ENCODE data around the gene EML1.

DNA sequence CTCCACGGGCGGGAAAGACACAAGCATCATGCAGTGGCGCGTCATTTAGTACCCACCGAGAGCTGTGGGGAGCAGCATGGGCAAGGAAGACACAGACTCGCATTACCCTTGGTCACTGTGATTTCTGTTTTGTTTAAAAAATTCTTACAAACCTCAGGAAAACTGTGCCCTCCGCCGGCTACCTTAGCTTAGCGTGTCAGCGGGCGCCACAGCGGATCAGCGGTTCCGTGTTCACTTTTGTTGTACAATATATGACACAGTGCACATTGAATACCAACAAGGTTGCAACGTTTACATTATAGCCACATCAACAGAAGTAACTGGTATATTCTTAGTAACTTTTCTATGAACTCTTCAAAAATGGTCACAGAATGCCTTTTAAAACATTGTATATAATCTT is 146.9 kb downstream of the EML1 start:
- TF ChIP-seq, protein P1, sequence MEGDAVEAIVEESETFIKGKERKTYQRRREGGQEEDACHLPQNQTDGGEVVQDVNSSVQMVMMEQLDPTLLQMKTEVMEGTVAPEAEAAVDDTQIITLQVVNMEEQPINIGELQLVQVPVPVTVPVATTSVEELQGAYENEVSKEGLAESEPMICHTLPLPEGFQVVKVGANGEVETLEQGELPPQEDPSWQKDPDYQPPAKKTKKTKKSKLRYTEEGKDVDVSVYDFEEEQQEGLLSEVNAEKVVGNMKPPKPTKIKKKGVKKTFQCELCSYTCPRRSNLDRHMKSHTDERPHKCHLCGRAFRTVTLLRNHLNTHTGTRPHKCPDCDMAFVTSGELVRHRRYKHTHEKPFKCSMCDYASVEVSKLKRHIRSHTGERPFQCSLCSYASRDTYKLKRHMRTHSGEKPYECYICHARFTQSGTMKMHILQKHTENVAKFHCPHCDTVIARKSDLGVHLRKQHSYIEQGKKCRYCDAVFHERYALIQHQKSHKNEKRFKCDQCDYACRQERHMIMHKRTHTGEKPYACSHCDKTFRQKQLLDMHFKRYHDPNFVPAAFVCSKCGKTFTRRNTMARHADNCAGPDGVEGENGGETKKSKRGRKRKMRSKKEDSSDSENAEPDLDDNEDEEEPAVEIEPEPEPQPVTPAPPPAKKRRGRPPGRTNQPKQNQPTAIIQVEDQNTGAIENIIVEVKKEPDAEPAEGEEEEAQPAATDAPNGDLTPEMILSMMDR (IDR thresholded peaks at IDR 0.05; ENCODE audit: insufficient read depth, low read length) = no peak
- TF ChIP-seq POLR2AphosphoS5 (IDR thresholded peaks at IDR 0.05; ENCODE audit: low read depth) (no peak), GABPA (IDR thresholded peaks at IDR 0.05; ENCODE audit: low read depth) (no peak), SPI1 (IDR thresholded peaks at IDR 0.05; ENCODE audit: borderline replicate concordance, low read depth) (no peak)
- TF ChIP-seq, protein P2, sequence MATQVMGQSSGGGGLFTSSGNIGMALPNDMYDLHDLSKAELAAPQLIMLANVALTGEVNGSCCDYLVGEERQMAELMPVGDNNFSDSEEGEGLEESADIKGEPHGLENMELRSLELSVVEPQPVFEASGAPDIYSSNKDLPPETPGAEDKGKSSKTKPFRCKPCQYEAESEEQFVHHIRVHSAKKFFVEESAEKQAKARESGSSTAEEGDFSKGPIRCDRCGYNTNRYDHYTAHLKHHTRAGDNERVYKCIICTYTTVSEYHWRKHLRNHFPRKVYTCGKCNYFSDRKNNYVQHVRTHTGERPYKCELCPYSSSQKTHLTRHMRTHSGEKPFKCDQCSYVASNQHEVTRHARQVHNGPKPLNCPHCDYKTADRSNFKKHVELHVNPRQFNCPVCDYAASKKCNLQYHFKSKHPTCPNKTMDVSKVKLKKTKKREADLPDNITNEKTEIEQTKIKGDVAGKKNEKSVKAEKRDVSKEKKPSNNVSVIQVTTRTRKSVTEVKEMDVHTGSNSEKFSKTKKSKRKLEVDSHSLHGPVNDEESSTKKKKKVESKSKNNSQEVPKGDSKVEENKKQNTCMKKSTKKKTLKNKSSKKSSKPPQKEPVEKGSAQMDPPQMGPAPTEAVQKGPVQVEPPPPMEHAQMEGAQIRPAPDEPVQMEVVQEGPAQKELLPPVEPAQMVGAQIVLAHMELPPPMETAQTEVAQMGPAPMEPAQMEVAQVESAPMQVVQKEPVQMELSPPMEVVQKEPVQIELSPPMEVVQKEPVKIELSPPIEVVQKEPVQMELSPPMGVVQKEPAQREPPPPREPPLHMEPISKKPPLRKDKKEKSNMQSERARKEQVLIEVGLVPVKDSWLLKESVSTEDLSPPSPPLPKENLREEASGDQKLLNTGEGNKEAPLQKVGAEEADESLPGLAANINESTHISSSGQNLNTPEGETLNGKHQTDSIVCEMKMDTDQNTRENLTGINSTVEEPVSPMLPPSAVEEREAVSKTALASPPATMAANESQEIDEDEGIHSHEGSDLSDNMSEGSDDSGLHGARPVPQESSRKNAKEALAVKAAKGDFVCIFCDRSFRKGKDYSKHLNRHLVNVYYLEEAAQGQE (IDR thresholded peaks at IDR 0.05; ENCODE audit: insufficient replicate concordance, low read depth) = no peak
